Measurements from ENCODE around the gene ISYNA1.

Gene ISYNA1

GRCh38 chr19:18442941-18443340 is 5.0 kb upstream of the ISYNA1 start:
- no peak for DNase-seq

GRCh38 chr19:18441804-18442788 is 4.2 kb upstream of the ISYNA1 start:
- DNase-seq = no peak

GRCh38 chr19:18440936-18441803 is 3.2 kb upstream of the ISYNA1 start:
- no peak for DNase-seq

- peak; percentile 42 to 65 for DNase-seq
These were observed 2.5 kb upstream of the ISYNA1 start for GRCh38 chr19:18440415-18440877.

- no peak for DNase-seq
These were observed 1.9 kb upstream of the ISYNA1 start for GRCh38 chr19:18439910-18440237.

GRCh38 chr19:18439025-18439909 is 1.3 kb upstream of the ISYNA1 start:
- DNase-seq = no peak

- DNase-seq = peak in 1 of 2 experiments; percentile 38
These were observed 545 bp upstream of the ISYNA1 start for GRCh38 chr19:18438331-18439024.

- peak; percentile 89 to 93 for DNase-seq
These were observed 1.1 kb downstream of the ISYNA1 start for GRCh38 chr19:18436671-18437490.

GRCh38 chr19:18435842-18436670 is 1.9 kb downstream of the ISYNA1 start:
- DNase-seq = no peak

GRCh38 chr19:18435178-18435841 is 2.6 kb downstream of the ISYNA1 start:
- no peak for DNase-seq

GRCh38 chr19:18434411-18435175 is 3.3 kb downstream of the ISYNA1 start:
- DNase-seq = no peak

GRCh38 chr19:18433735-18434398 is 4.1 kb downstream of the ISYNA1 start:
- DNase-seq = no peak

- no peak for DNase-seq
These were observed 4.8 kb downstream of the ISYNA1 start for GRCh38 chr19:18433015-18433691.

GRCh38 chr19:18432275-18433014 is 5.5 kb downstream of the ISYNA1 start:
- no peak for DNase-seq

GRCh38 chr19:18431351-18432197 is 6.4 kb downstream of the ISYNA1 start:
- DNase-seq = no peak
